ENCODE data around the gene EXOC3L4.
"Not testable (repeated sequence)": the region's sequence is repeated elsewhere in the genome, so short reads cannot be mapped to it uniquely, and the experiment has no call there.

EXOC3L4 gene

DNA sequence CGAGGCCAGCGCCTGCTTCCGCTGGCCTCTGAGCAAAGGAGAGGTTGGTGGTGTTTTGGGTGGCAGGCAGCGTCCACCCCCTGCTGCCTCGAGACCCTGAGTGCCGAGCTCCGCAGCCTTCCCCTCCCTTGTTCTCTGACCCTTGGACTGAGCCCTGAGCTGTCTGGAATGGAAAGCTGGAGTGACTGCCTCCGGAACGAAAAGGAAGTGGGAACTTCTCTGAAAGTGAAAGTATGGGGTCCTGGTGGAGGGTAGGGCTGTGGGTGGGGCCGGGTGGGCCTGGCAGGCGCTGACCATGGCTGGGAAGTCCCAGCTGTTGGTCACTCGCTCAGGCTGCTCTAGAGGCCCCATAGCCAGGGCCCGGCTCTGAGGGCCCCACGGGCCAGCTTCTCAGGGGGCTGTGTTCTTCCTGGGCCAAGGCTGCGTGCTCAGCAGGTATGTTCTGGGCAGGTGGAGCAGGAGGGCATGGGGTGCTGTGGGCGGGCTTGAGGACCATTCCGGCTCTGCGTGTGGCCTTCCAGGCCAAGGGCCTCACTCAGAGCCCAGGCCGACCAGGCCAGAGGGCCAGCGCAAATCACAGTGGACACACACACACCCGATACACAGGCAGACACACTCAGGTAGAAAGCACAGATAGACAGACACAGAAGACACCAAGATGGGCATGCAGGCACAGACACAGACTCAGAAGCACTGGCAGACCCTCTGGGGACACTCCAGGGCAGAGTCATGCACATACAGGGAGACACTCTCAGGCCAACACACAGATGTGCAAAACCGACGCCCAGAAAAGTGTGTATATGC, at the start of gene EXOC3L4:
Gene EXOC3L4 (plus strand): TSS at position 320 of the 804 bp plus-strand sequence. CDS start 5,495 bp downstream, outside the sequence.
- Histone ChIP-seq H3K9me3 (ENCODE audit: insufficient read depth, low read length) (no peaks in the 10 kb centered on the region), H3K36me3 (replicated peaks; ENCODE audit: low read depth, low read length) (no peaks in the 10 kb centered on the region), H3K27me3 (ENCODE audit: low read depth, low read length) (no peaks in the 10 kb centered on the region), H3K4me3 (ENCODE audit: low read length) (no peak within 1 kb of the TSS), H2AFZ (ENCODE audit: low read depth, low read length) (no peak within 1 kb of the TSS), H3K4me2 (ENCODE audit: low read length) (no peak within 1 kb of the TSS), H3K4me1 (ENCODE audit: low read length) (peaks cover 14% of the 10 kb centered on the region), H3K9ac (ENCODE audit: low read length) (no peak within 1 kb of the TSS), H3K27ac (ENCODE audit: low read length) (no peak within 1 kb of the TSS), H4K20me1 (ENCODE audit: insufficient read depth, low read length) (no peaks in the 10 kb centered on the region), H3K79me2 (ENCODE audit: low read length) (no peaks in the 10 kb centered on the region)
- TF ChIP-seq EZH2phosphoT487 (IDR thresholded peaks at IDR 0.05; ENCODE audit: low read depth), result no peak
- TF ChIP-seq, protein P1, sequence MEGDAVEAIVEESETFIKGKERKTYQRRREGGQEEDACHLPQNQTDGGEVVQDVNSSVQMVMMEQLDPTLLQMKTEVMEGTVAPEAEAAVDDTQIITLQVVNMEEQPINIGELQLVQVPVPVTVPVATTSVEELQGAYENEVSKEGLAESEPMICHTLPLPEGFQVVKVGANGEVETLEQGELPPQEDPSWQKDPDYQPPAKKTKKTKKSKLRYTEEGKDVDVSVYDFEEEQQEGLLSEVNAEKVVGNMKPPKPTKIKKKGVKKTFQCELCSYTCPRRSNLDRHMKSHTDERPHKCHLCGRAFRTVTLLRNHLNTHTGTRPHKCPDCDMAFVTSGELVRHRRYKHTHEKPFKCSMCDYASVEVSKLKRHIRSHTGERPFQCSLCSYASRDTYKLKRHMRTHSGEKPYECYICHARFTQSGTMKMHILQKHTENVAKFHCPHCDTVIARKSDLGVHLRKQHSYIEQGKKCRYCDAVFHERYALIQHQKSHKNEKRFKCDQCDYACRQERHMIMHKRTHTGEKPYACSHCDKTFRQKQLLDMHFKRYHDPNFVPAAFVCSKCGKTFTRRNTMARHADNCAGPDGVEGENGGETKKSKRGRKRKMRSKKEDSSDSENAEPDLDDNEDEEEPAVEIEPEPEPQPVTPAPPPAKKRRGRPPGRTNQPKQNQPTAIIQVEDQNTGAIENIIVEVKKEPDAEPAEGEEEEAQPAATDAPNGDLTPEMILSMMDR (IDR thresholded peaks at IDR 0.05; ENCODE audit: low read depth, low read length), result no peak

DNA sequence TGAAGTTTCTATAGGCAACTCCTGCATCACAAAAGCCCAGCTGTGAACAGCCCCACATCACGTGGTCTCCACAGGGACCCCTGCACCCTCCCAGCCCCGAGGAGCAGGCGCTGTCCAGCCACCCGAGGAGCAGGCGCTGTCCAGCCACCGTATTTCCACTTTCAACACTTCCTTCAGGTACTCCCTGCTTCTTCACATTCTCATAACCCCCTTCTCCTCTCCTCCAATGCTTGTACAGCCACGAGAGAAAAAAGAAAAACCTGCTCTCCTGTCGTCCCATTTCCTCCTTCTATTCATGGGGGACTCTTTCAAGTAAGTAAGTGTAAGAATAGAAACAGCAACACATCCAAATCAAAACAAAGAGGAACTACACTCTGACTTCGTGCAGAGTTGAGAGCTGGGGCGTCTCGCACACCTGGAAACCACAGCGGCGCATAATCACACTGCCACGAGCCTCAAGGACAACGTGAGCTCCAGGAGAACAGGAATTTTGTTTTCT, 49.1 kb upstream of the EXOC3L4 start:
- Histone ChIP-seq H2AFZ (ENCODE audit: low read depth, low read length) (peak overlapping the region; percentile 87), H3K36me3 (replicated peaks; ENCODE audit: low read depth, low read length) (no peaks in the 10 kb centered on the region), H3K27ac (ENCODE audit: low read length) (no peak overlapping the region), H3K27me3 (ENCODE audit: low read depth, low read length) (peaks cover 12% of the 10 kb centered on the region), H3K79me2 (ENCODE audit: low read length) (no peaks in the 10 kb centered on the region), H3K4me2 (ENCODE audit: low read length) (peak overlapping the region; percentile 96), H3K9ac (ENCODE audit: low read length) (no peak overlapping the region), H3K4me3 (ENCODE audit: low read length) (peak overlapping the region; percentile 74), H3K4me1 (ENCODE audit: low read length) (peaks cover 15% of the 10 kb centered on the region), H3K9me3 (ENCODE audit: insufficient read depth, low read length) (0 out of 2 replicates have a peak, but pooled peaks cover 3% of the 10 kb centered on the region), H4K20me1 (ENCODE audit: insufficient read depth, low read length) (no peaks in the 10 kb centered on the region)
- TF ChIP-seq, protein P1 (IDR thresholded peaks at IDR 0.05; ENCODE audit: low read depth, low read length), result no peak
- no peak for TF ChIP-seq EZH2phosphoT487 (IDR thresholded peaks at IDR 0.05; ENCODE audit: low read depth)

DNA sequence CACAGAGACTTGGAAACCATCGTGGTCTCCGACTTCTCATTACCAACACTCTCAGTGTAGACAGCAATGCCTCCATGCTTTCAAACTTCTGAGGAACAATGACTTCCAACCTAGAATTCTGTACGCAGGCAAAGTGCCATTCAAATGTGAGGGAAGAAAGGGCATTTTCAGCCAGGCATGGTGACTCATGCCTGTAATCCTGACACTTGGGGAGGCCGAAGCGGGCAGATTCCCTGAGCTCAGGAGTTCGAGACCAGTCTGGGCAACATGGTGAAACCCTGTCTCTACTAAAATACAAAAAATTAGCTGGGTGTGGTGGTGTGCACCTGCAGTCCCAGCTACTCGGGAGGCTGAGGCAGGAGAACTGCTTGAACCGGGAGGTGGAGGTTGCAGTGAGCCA, 47.1 kb upstream of the EXOC3L4 start:
- H3K4me3 ChIP-seq (ENCODE audit: low read length); H2AFZ ChIP-seq (ENCODE audit: low read depth, low read length); H3K79me2 ChIP-seq (ENCODE audit: low read length); H4K20me1 ChIP-seq (ENCODE audit: insufficient read depth, low read length); H3K27ac ChIP-seq (ENCODE audit: low read length); H3K36me3 ChIP-seq (replicated peaks; ENCODE audit: low read depth, low read length); H3K9me3 ChIP-seq (ENCODE audit: insufficient read depth, low read length); H3K9ac ChIP-seq (ENCODE audit: low read length); H3K4me2 ChIP-seq (ENCODE audit: low read length): not testable (repeated sequence)
- Histone ChIP-seq H3K4me1 (ENCODE audit: low read length) (peaks cover 15% of the 10 kb centered on the region), H3K27me3 (ENCODE audit: low read depth, low read length) (peaks cover 28% of the 10 kb centered on the region)

DNA sequence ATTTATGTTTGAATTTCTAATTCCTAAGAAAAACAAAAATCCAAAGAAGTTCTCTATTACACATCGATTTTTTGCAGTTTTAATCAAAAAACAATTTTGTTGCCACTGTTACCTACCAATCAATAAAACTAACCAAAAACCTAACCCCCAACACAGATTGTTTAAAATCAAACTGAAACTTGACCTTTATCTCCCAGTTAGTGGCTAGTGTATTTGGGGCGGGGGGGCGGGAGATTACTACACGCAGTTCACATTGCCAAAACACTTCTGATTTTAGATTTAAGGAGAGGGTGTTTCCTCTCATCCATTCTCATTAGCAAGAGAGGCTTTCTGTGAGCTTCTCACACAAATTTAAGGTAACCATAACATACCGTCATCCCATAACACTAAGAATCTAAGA, 43.6 kb upstream of the EXOC3L4 start:
- Histone ChIP-seq H3K9ac (ENCODE audit: low read length) (no peak overlapping the region), H3K4me2 (ENCODE audit: low read length) (no peak overlapping the region), H4K20me1 (ENCODE audit: insufficient read depth, low read length) (no peaks in the 10 kb centered on the region), H3K79me2 (ENCODE audit: low read length) (no peaks in the 10 kb centered on the region), H3K4me3 (ENCODE audit: low read length) (no peak overlapping the region), H3K4me1 (ENCODE audit: low read length) (peaks cover 5% of the 10 kb centered on the region), H3K9me3 (ENCODE audit: insufficient read depth, low read length) (no peaks in the 10 kb centered on the region), H2AFZ (ENCODE audit: low read depth, low read length) (no peak overlapping the region), H3K27me3 (ENCODE audit: low read depth, low read length) (peaks cover 24% of the 10 kb centered on the region), H3K27ac (ENCODE audit: low read length) (no peak overlapping the region), H3K36me3 (replicated peaks; ENCODE audit: low read depth, low read length) (no peaks in the 10 kb centered on the region)
- TF ChIP-seq EZH2phosphoT487 (IDR thresholded peaks at IDR 0.05; ENCODE audit: low read depth), result no peak
- TF ChIP-seq, protein P1 (IDR thresholded peaks at IDR 0.05; ENCODE audit: low read depth, low read length), result no peak

Data from OCI-LY3 (cell line).